ENCODE data around the gene CCDC85C. TPM values are rescaled to one million over a fixed set of nuclear protein-coding genes. Genes with fewer than 3 reads are reported as not detected.

The CCDC85C gene
- total RNA-seq, 1 donor = 0.81 TPM

- no peak for DNase-seq (ENCODE audit: low read depth in 2 of 3, low spot score in 2 of 3)
These were observed 87.7 kb downstream of the CCDC85C start for GRCh38 chr14:99516156-99516870.

- no peak for DNase-seq (ENCODE audit: low read depth in 2 of 3, low spot score in 2 of 3)
These were observed 88.5 kb downstream of the CCDC85C start for GRCh38 chr14:99515301-99516155.

GRCh38 chr14:99514552-99515300 is 89.3 kb downstream of the CCDC85C start:
- no peak for DNase-seq (ENCODE audit: low read depth in 2 of 3, low spot score in 2 of 3)

GRCh38 chr14:99513946-99514551 is 90.0 kb downstream of the CCDC85C start:
- no peak for DNase-seq (ENCODE audit: low read depth in 2 of 3, low spot score in 2 of 3)

- DNase-seq (ENCODE audit: low read depth in 2 of 3, low spot score in 2 of 3) = no peak
These were observed 90.8 kb downstream of the CCDC85C start for GRCh38 chr14:99513183-99513694.

GRCh38 chr14:99512571-99513182 is 91.3 kb downstream of the CCDC85C start:
- DNase-seq (ENCODE audit: low read depth in 2 of 3, low spot score in 2 of 3) = no peak

- no peak for DNase-seq (ENCODE audit: low read depth in 2 of 3, low spot score in 2 of 3)
These were observed 91.9 kb downstream of the CCDC85C start for GRCh38 chr14:99512110-99512449.

GRCh38 chr14:99511421-99512109 is 92.4 kb downstream of the CCDC85C start:
- no peak for DNase-seq (ENCODE audit: low read depth in 2 of 3, low spot score in 2 of 3)

GRCh38 chr14:99510556-99511139 is 93.4 kb downstream of the CCDC85C start:
- DNase-seq (ENCODE audit: low read depth in 2 of 3, low spot score in 2 of 3) = no peak

GRCh38 chr14:99509871-99510555 is 94.0 kb downstream of the CCDC85C start:
- DNase-seq (ENCODE audit: low read depth in 2 of 3, low spot score in 2 of 3) = no peak

- no peak for DNase-seq (ENCODE audit: low read depth in 2 of 3, low spot score in 2 of 3)
These were observed 94.9 kb downstream of the CCDC85C start for GRCh38 chr14:99508896-99509629.

GRCh38 chr14:99507860-99508640 is 96.0 kb downstream of the CCDC85C start:
- DNase-seq (ENCODE audit: low read depth in 2 of 3, low spot score in 2 of 3) = no peak

- DNase-seq (ENCODE audit: low read depth in 2 of 3, low spot score in 2 of 3) = no peak
These were observed 97.7 kb downstream of the CCDC85C start for GRCh38 chr14:99506276-99506675.

- DNase-seq (ENCODE audit: low read depth in 2 of 3, low spot score in 2 of 3) = no peak
These were observed 98.9 kb downstream of the CCDC85C start for GRCh38 chr14:99505089-99505488.

- no peak for DNase-seq (ENCODE audit: low read depth in 2 of 3, low spot score in 2 of 3)
These were observed 100.1 kb downstream of the CCDC85C start for GRCh38 chr14:99503848-99504453.

- no peak for DNase-seq (ENCODE audit: low read depth in 2 of 3, low spot score in 2 of 3)
These were observed 101.0 kb downstream of the CCDC85C start for GRCh38 chr14:99502989-99503421.

GRCh38 chr14:99497894-99498293 is 106.1 kb downstream of the CCDC85C start:
- no peak for DNase-seq (ENCODE audit: low read depth in 2 of 3, low spot score in 2 of 3)

All from hematopoietic multipotent progenitor cell (in vitro differentiated cells).